ENCODE data around the gene UNC5CL. TPM values are rescaled to one million over a fixed set of nuclear protein-coding genes. Genes with fewer than 3 reads are reported as not detected.

Gene UNC5CL
- total RNA-seq, 5 donors from 2014 or later (not counting 1 experiment from before 2014, with no cell fraction given), result 4.3 to 7.3 (median 5.5) TPM

DNA sequence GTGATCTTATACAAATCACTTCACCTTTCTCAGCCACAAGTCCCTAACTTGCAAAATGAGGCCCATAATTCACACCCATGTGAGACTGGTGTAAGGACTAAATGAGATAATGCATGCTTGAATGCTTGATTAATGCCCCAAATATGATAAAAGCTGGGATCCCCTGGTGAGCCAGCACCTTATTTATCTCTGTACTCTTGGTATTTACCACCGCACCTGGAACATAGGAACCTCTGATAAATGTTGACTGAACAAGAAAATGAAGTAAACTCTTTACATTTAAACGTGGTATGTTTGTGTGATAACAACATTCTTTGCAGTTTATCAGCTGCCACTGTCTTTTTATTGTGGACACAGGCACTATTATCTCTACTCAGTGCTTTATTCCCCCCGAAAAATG is 11.5 kb upstream of the UNC5CL start:
- Mint-ChIP-seq H3K27me3 (no peaks in the 10 kb centered on the region), H3K9me3 (no peaks in the 10 kb centered on the region), H3K36me3 (peaks cover 33% of the 10 kb centered on the region), H3K4me3 (no peak overlapping the region), H3K27ac (no peak overlapping the region), H3K4me1 (peaks cover 18 to 22% (median 22%) of the 10 kb centered on the region in 3 donors)
- Histone ChIP-seq H3K4me1 (ENCODE audit: control insufficient read depth in 1 of 2, extremely low read depth in 1 of 2, insufficient read depth in 2 of 2, low read length in 2 of 2) (peaks cover 10 to 15% of the 10 kb centered on the region in 2 experiments), H3K27me3 (replicated peaks in 1 of 2; ENCODE audit: control insufficient read depth in 2 of 2, extremely low read depth in 1 of 2, insufficient read depth in 2 of 2, low read length in 1 of 2) (no peaks in the 10 kb centered on the region), H3K27ac (ENCODE audit: low read length) (no peak overlapping the region), H3K9me3 (no peaks in the 10 kb centered on the region), H3K4me3 (ENCODE audit: control insufficient read depth in 1 of 2, extremely low read depth in 1 of 2, low read length in 1 of 2) (no peak overlapping the region), H3K36me3 (ENCODE audit: control insufficient read depth in 2 of 2, extremely low read depth in 1 of 2, insufficient read depth in 1 of 2, low read length in 1 of 2) (no peaks in the 10 kb centered on the region)
- 100% methylated on average over 1 of the region's 3 CpGs for WGBS (ENCODE audit: insufficient coverage)
- POLR2A ChIA-PET, result no interaction called here
- DNase-seq, result no peak
- no peak for ATAC-seq (replicated peaks in 1 of 4)
- CTCF ChIA-PET, result no interaction called here

DNA sequence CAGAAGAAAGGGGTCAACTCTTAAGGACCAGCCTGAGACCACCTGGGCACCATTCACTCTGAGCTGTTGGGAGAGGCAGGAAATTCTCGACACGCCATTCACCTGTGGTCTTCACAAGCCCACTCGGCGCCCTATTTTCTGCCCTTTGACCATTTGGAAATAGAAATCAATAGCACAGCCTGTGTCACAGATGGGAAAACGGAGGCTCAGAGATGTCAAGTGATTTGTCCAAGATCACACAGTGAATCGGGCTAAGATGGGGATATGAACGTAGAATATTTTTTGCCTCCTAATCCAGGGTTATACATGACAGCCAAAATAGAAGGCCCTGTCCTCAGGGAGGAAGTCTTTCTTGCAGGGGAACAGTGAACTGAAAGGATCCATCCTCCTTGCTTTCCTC is 10.9 kb upstream of the UNC5CL start:
- no peaks in the 10 kb centered on the region for H3K9me3 Mint-ChIP-seq
- no peaks in the 10 kb centered on the region for H3K27me3 Mint-ChIP-seq
- Histone ChIP-seq H3K36me3 (ENCODE audit: control insufficient read depth in 2 of 2, extremely low read depth in 1 of 2, insufficient read depth in 1 of 2, low read length in 1 of 2) (no peaks in the 10 kb centered on the region), H3K27me3 (replicated peaks in 1 of 2; ENCODE audit: control insufficient read depth in 2 of 2, extremely low read depth in 1 of 2, insufficient read depth in 2 of 2, low read length in 1 of 2) (no peaks in the 10 kb centered on the region), H3K4me3 (ENCODE audit: control insufficient read depth in 1 of 2, extremely low read depth in 1 of 2, low read length in 1 of 2) (no peak overlapping the region), H3K4me1 (ENCODE audit: control insufficient read depth in 1 of 2, extremely low read depth in 1 of 2, insufficient read depth in 2 of 2, low read length in 2 of 2) (peaks cover 10 to 15% of the 10 kb centered on the region in 2 experiments), H3K9me3 (no peaks in the 10 kb centered on the region), H3K27ac (ENCODE audit: low read length) (no peak overlapping the region)
- no peak overlapping the region for H3K4me3 Mint-ChIP-seq
- ATAC-seq (replicated peaks in 1 of 4) (no peak), DNase-seq (no peak)
- H3K27ac Mint-ChIP-seq, result no peak overlapping the region
- H3K36me3 Mint-ChIP-seq, result peaks cover 32% of the 10 kb centered on the region
- H3K4me1 Mint-ChIP-seq, result peaks cover 18 to 22% (median 22%) of the 10 kb centered on the region in 3 donors
- ChIA-PET CTCF (interaction anchor here in 1 of 2 donors (0.5 kb wide), 1 partner anchor 9 kb away, joined by 5 read pairs; no protein-coding TSS in a partner anchor), POLR2A (no interaction called here)
- 77% methylated on average over 4 of the region's 7 CpGs for WGBS (ENCODE audit: insufficient coverage)

DNA sequence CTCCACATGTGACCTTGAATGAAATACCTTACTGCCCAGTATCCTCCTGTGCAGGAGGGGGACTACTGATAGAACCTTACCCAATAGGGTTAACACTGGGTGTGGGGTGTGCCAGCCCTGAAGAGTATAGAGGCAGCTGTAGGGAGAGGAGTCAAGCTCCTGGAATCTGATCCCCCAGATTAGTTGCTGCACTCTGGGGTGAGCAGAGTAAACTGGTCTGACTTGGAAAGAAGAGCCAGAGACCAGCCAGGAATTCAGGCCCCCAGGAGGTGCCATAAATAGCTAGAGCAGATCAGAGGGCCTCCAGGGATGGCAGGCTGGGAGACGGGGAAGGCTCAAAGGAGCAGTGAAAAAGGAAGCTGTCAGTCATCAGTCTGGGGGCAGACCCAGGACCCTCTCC is 10.5 kb upstream of the UNC5CL start:
- Histone ChIP-seq H3K4me3 (ENCODE audit: control insufficient read depth in 1 of 2, extremely low read depth in 1 of 2, low read length in 1 of 2) (no peak overlapping the region), H3K27ac (ENCODE audit: low read length) (no peak overlapping the region), H3K36me3 (ENCODE audit: control insufficient read depth in 2 of 2, extremely low read depth in 1 of 2, insufficient read depth in 1 of 2, low read length in 1 of 2) (no peaks in the 10 kb centered on the region), H3K9me3 (no peaks in the 10 kb centered on the region), H3K27me3 (replicated peaks in 1 of 2; ENCODE audit: control insufficient read depth in 2 of 2, extremely low read depth in 1 of 2, insufficient read depth in 2 of 2, low read length in 1 of 2) (no peaks in the 10 kb centered on the region), H3K4me1 (ENCODE audit: control insufficient read depth in 1 of 2, extremely low read depth in 1 of 2, insufficient read depth in 2 of 2, low read length in 2 of 2) (peaks cover 10 to 15% of the 10 kb centered on the region in 2 experiments)
- Mint-ChIP-seq H3K27ac (no peak overlapping the region), H3K36me3 (peaks cover 32% of the 10 kb centered on the region), H3K9me3 (no peaks in the 10 kb centered on the region), H3K27me3 (no peaks in the 10 kb centered on the region), H3K4me3 (no peak overlapping the region), H3K4me1 (peaks cover 18 to 22% (median 22%) of the 10 kb centered on the region in 3 donors)
- no peak for ATAC-seq (replicated peaks in 1 of 4)
- ChIA-PET POLR2A (no interaction called here), CTCF (interaction anchor here in 1 of 2 donors (0.5 kb wide), 1 partner anchor 9 kb away, joined by 5 read pairs; no protein-coding TSS in a partner anchor)
- WGBS (ENCODE audit: insufficient coverage), result 100% methylated on average over 1 of the region's 1 CpG
- DNase-seq, result no peak

DNA sequence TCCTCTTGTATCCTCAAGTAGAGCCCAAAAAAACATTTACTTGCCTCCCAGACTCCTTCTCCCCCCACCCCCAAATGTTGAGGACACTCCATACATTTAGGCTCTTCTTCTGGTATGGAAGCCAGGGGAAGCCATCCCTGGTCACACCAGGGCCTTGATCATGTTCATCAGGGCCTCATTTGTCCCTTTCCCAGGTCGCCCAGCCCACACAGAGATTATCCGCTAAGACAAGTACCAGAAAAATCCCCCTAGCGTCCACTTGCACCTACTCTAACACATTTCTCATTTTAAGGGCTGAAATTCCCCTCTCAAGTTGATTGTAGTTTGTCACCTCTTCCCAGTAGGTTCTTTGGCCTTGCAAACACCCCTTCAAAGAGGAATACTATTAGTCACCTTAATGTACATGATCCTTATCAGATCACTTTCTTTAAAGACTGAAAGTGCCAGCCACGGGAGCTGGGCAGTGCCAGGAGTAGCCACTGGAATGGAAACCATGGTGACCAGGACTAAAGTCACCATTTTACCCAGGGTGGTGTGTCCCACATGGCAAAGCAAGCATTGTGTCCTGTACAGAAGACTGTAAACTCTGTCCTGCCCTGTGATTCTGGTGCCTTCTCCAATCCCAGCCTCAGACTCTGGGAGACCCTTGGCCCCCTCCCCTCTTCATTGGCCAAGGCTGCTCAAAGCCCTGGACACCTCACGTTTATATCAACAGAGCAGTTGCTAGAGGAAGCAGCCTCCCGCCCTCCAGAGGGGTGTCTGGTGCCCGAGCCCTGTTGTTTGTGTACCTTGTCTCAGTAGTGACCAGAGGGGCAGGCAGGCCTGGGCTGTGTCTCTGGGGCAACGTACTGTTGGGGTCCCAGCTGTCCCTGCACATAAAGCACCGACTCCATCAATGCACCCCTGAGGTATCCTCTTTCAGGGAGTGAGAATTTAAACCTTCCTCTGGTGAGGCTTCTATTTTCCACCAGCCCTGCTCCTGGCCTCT is 9.0 kb upstream of the UNC5CL start:
- Mint-ChIP-seq H3K4me3 (no peak overlapping the region), H3K27ac (no peak overlapping the region), H3K36me3 (peaks cover 33% of the 10 kb centered on the region), H3K9me3 (no peaks in the 10 kb centered on the region), H3K27me3 (no peaks in the 10 kb centered on the region), H3K4me1 (peaks cover 18% of the 10 kb centered on the region in 3 donors)
- WGBS (ENCODE audit: insufficient coverage), result 70% methylated on average over 6 of the region's 9 CpGs
- POLR2A ChIA-PET, result no interaction called here
- no peaks in the 10 kb centered on the region for H3K9me3 ChIP-seq
- CTCF ChIA-PET, result no interaction called here
- no peak for DNase-seq
- peaks cover 10 to 15% of the 10 kb centered on the region in 2 experiments for H3K4me1 ChIP-seq (ENCODE audit: control insufficient read depth in 1 of 2, extremely low read depth in 1 of 2, insufficient read depth in 2 of 2, low read length in 2 of 2)
- no peak overlapping the region for H3K27ac ChIP-seq (ENCODE audit: low read length)
- peaks cover 0 to 3% of the 10 kb centered on the region in 2 donors for H3K36me3 ChIP-seq (ENCODE audit: control insufficient read depth in 2 of 2, extremely low read depth in 1 of 2, insufficient read depth in 1 of 2, low read length in 1 of 2)
- H3K4me3 ChIP-seq (ENCODE audit: control insufficient read depth in 1 of 2, extremely low read depth in 1 of 2, low read length in 1 of 2), result no peak overlapping the region
- H3K27me3 ChIP-seq (replicated peaks in 1 of 2; ENCODE audit: control insufficient read depth in 2 of 2, extremely low read depth in 1 of 2, insufficient read depth in 2 of 2, low read length in 1 of 2), result no peaks in the 10 kb centered on the region
- no peak for ATAC-seq (replicated peaks in 1 of 4)

DNA sequence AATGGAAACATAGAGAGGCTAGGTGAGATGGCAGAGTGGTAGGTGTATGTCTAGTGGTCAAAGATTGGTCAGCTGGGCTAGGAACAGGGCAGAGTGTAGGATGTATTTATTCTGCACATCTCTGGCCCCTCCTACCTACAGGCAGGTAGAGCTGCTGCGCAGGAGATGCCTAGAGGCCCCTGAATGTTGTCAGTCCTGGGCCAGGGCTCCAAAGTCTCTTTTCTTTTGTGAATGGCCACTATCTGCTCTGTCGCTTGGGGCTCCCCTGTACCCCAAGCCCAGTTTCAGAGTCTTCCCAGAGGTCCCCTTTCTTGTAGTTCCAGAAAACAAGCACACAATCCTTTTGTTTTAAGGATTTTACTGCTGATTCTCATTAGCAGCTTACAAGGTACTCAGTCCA is 8.3 kb upstream of the UNC5CL start:
- Histone ChIP-seq H3K36me3 (ENCODE audit: control insufficient read depth in 2 of 2, extremely low read depth in 1 of 2, insufficient read depth in 1 of 2, low read length in 1 of 2) (peaks cover 0 to 3% of the 10 kb centered on the region in 2 donors), H3K27me3 (replicated peaks in 1 of 2; ENCODE audit: control insufficient read depth in 2 of 2, extremely low read depth in 1 of 2, insufficient read depth in 2 of 2, low read length in 1 of 2) (no peaks in the 10 kb centered on the region), H3K4me3 (ENCODE audit: control insufficient read depth in 1 of 2, extremely low read depth in 1 of 2, low read length in 1 of 2) (no peak overlapping the region), H3K27ac (ENCODE audit: low read length) (no peak overlapping the region), H3K4me1 (ENCODE audit: control insufficient read depth in 1 of 2, extremely low read depth in 1 of 2, insufficient read depth in 2 of 2, low read length in 2 of 2) (peaks cover 7 to 8% of the 10 kb centered on the region in 2 experiments), H3K9me3 (no peaks in the 10 kb centered on the region)
- no peak overlapping the region for H3K4me3 Mint-ChIP-seq
- H3K27me3 Mint-ChIP-seq, result no peaks in the 10 kb centered on the region
- POLR2A ChIA-PET, result no interaction called here
- peaks cover 34% of the 10 kb centered on the region for H3K36me3 Mint-ChIP-seq
- CTCF ChIA-PET, result interaction anchor here in 1 of 2 donors (1.2 kb wide), 1 partner anchor 10 kb away, joined by 3 read pairs; no protein-coding TSS in a partner anchor
- H3K4me1 Mint-ChIP-seq, result peaks cover 11 to 13% (median 11%) of the 10 kb centered on the region in 3 donors
- 100% methylated on average over 1 of the region's 2 CpGs for WGBS (ENCODE audit: insufficient coverage)
- ATAC-seq (replicated peaks in 1 of 4) (no peak), DNase-seq (no peak)
- H3K9me3 Mint-ChIP-seq, result no peaks in the 10 kb centered on the region
- no peak overlapping the region for H3K27ac Mint-ChIP-seq

DNA sequence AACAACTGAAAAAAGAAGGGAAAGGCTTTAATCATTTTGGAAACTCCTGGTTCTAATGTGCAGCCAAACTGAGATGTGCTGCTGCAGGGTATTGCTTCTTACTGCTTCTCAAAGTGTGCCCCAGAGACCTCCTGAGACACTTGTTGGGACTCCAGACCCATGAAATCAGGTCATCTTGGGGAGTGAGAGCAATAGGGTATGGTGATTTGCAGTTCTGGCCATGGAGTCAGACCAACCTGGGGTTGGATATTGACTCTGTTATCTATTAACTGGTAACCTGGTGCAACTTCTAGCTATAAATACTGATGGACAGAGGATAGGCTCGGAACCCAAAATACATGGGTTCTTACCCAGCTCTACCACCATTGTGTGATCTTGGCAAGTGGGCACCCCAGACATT is 7.1 kb upstream of the UNC5CL start:
- peaks cover 29% of the 10 kb centered on the region for H3K36me3 Mint-ChIP-seq
- Histone ChIP-seq H3K4me3 (ENCODE audit: control insufficient read depth in 1 of 2, extremely low read depth in 1 of 2, low read length in 1 of 2) (no peak overlapping the region), H3K4me1 (ENCODE audit: control insufficient read depth in 1 of 2, extremely low read depth in 1 of 2, insufficient read depth in 2 of 2, low read length in 2 of 2) (no peaks in the 10 kb centered on the region), H3K27me3 (replicated peaks in 1 of 2; ENCODE audit: control insufficient read depth in 2 of 2, extremely low read depth in 1 of 2, insufficient read depth in 2 of 2, low read length in 1 of 2) (no peaks in the 10 kb centered on the region), H3K27ac (ENCODE audit: low read length) (no peak overlapping the region), H3K36me3 (ENCODE audit: control insufficient read depth in 2 of 2, extremely low read depth in 1 of 2, insufficient read depth in 1 of 2, low read length in 1 of 2) (peaks cover 0 to 3% of the 10 kb centered on the region in 2 donors), H3K9me3 (no peaks in the 10 kb centered on the region)
- ATAC-seq (replicated peaks in 1 of 4), result no peak
- no CpG with 5 or more reads among the region's 1 CpG for WGBS (ENCODE audit: insufficient coverage)
- H3K4me3 Mint-ChIP-seq, result no peak overlapping the region
- POLR2A ChIA-PET, result no interaction called here
- H3K27ac Mint-ChIP-seq, result no peak overlapping the region
- no peak for DNase-seq
- no peaks in the 10 kb centered on the region for H3K9me3 Mint-ChIP-seq
- CTCF ChIA-PET, result interaction anchor here in 1 of 2 donors (1.2 kb wide), 1 partner anchor 11 kb away, joined by 3 read pairs; no protein-coding TSS in a partner anchor
- H3K27me3 Mint-ChIP-seq, result no peaks in the 10 kb centered on the region
- peaks cover 0 to 2% (median 0%) of the 10 kb centered on the region in 3 donors for H3K4me1 Mint-ChIP-seq
